Measurements from ENCODE around the gene OSTF1.

OSTF1 gene

GRCh38 chr9:75185585-75186170 is 97.4 kb downstream of the OSTF1 start:
- no peaks in the 10 kb centered on the region for H3K36me3 ChIP-seq (ENCODE audit: control insufficient read depth, insufficient read depth, low read length)
- H3K27ac ChIP-seq (ENCODE audit: low read length) = no peak overlapping the region
- H3K9me3 ChIP-seq (ENCODE audit: control insufficient read depth, insufficient read depth, low read length) = no peaks in the 10 kb centered on the region
- peak; percentile 27 for DNase-seq (ENCODE audit: low read depth, low spot score)
- no CpG with 5 or more reads among the region's 4 CpGs for WGBS (ENCODE audit: insufficient coverage, insufficient read length)
- H3K4me3 ChIP-seq (ENCODE audit: low read length) = no peak overlapping the region
- H3K27me3 ChIP-seq (ENCODE audit: control insufficient read depth, insufficient read depth, low read length) = no peaks in the 10 kb centered on the region
- H3K4me1 ChIP-seq (ENCODE audit: control insufficient read depth, insufficient read depth, low read length) = no peaks in the 10 kb centered on the region

- WGBS (ENCODE audit: insufficient coverage, insufficient read length) = no CpG with 5 or more reads among the region's 4 CpGs
- no peak overlapping the region for H3K27ac ChIP-seq (ENCODE audit: low read length)
- H3K27me3 ChIP-seq (ENCODE audit: control insufficient read depth, insufficient read depth, low read length) = no peaks in the 10 kb centered on the region
- no peak overlapping the region for H3K4me3 ChIP-seq (ENCODE audit: low read length)
- DNase-seq (ENCODE audit: low read depth, low spot score) = no peak
- H3K36me3 ChIP-seq (ENCODE audit: control insufficient read depth, insufficient read depth, low read length) = no peaks in the 10 kb centered on the region
- H3K4me1 ChIP-seq (ENCODE audit: control insufficient read depth, insufficient read depth, low read length) = no peaks in the 10 kb centered on the region
- no peaks in the 10 kb centered on the region for H3K9me3 ChIP-seq (ENCODE audit: control insufficient read depth, insufficient read depth, low read length)
Measured at GRCh38 chr9:75186767-75187380, 98.6 kb downstream of the OSTF1 start.

GRCh38 chr9:75188756-75189155 is 100.4 kb downstream of the OSTF1 start:
- no peaks in the 10 kb centered on the region for H3K9me3 ChIP-seq (ENCODE audit: control insufficient read depth, insufficient read depth, low read length)
- H3K4me1 ChIP-seq (ENCODE audit: control insufficient read depth, insufficient read depth, low read length) = no peaks in the 10 kb centered on the region
- no peak overlapping the region for H3K4me3 ChIP-seq (ENCODE audit: low read length)
- H3K27me3 ChIP-seq (ENCODE audit: control insufficient read depth, insufficient read depth, low read length) = no peaks in the 10 kb centered on the region
- H3K27ac ChIP-seq (ENCODE audit: low read length) = no peak overlapping the region
- no peak for DNase-seq (ENCODE audit: low read depth, low spot score)
- H3K36me3 ChIP-seq (ENCODE audit: control insufficient read depth, insufficient read depth, low read length) = no peaks in the 10 kb centered on the region
- no CpG with 5 or more reads among the region's 2 CpGs for WGBS (ENCODE audit: insufficient coverage, insufficient read length)

GRCh38 chr9:75190762-75191161 is 102.4 kb downstream of the OSTF1 start:
- no CpG with 5 or more reads among the region's 2 CpGs for WGBS (ENCODE audit: insufficient coverage, insufficient read length)

More at GRCh38 chr9:75190762-75191161, 102.4 kb downstream of the OSTF1 start:
- no peak for DNase-seq (ENCODE audit: low read depth, low spot score)
- Histone ChIP-seq H3K27ac (ENCODE audit: low read length) (no peak overlapping the region), H3K9me3 (ENCODE audit: control insufficient read depth, insufficient read depth, low read length) (no peaks in the 10 kb centered on the region), H3K36me3 (ENCODE audit: control insufficient read depth, insufficient read depth, low read length) (no peaks in the 10 kb centered on the region), H3K4me3 (ENCODE audit: low read length) (no peak overlapping the region), H3K4me1 (ENCODE audit: control insufficient read depth, insufficient read depth, low read length) (no peaks in the 10 kb centered on the region), H3K27me3 (ENCODE audit: control insufficient read depth, insufficient read depth, low read length) (no peaks in the 10 kb centered on the region)

Data from iPS DF 6.9 (cell line).